ENCODE results near the gene MSLN. TPM values are rescaled to one million over a fixed set of nuclear protein-coding genes. Genes with fewer than 3 reads are reported as not detected.
A peak's percentile ranks its signal among the peaks of the same experiment; 100 is the strongest.

MSLN gene
- total RNA-seq, 4 donors from 2014 or later, result 0.79 to 5.4 (median 2.3) TPM

DNA sequence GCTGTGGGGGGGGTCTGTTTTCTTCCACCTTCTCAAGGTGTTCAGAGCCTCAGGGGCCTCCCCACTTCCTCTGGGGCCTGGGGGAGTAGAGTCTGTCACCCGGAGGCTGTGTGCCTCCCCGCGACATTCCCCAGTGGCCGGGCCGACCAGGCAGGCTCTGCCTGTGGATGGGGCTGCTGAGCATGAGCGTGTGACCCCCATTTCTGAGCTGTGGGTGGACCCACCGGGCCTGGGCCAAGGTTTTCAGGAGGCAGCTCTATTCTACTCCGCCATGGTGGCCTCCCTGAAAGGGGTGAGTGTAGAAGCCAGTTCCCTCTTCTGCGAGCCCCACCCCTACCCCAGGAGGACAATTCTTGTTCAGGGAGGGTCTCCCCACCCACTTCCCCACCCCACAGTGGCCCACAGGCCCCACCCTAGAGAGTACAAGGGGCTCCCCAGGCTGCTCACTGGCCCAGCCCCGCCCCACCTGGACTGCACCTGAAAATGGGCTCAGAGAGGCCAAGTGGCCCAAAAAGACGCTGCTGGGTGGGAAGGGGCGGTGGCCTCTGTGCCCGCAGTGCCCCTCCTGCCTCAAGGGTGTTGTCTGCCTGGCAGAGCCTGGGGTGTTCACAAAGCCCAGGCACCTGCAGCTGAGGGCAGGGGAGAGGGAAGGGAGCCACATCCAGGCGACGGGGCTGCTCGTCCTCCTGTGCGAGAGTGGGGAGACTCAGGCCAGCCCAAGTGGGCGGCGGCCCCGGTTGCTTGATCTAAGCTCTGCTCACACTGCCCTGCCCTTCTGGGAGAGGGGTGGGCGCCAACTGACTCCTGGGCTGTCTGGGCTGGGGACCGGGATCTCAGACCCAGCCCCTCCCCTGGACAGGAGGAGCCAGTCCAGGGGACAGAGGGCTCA lies 1.3 kb downstream of the MSLN start:
- TF ChIP-seq POLR2A (IDR thresholded peaks at IDR 0.05) (no peak), CTCF (IDR thresholded peaks at IDR 0.05) (no peak)
- DNase-seq, result no peak
- Histone ChIP-seq H3K36me3 (no peaks in the 10 kb centered on the region), H3K9me3 (no peaks in the 10 kb centered on the region), H3K27me3 (peaks cover 0 to 51% (median 0%) of the 10 kb centered on the region in 4 donors), H3K4me3 (no peak overlapping the region), H3K27ac (peak overlapping the region in 1 of 4 donors; percentile 49), H3K4me1 (peaks cover 7 to 47% (median 12%) of the 10 kb centered on the region in 3 donors)
- 80% methylated on average over 3 of the region's 22 CpGs; no CpG with 5 or more reads in 1 of the 2 donors for WGBS, 2 donors
- intact Hi-C loops (cut with DNase I), result no loop called here

DNA sequence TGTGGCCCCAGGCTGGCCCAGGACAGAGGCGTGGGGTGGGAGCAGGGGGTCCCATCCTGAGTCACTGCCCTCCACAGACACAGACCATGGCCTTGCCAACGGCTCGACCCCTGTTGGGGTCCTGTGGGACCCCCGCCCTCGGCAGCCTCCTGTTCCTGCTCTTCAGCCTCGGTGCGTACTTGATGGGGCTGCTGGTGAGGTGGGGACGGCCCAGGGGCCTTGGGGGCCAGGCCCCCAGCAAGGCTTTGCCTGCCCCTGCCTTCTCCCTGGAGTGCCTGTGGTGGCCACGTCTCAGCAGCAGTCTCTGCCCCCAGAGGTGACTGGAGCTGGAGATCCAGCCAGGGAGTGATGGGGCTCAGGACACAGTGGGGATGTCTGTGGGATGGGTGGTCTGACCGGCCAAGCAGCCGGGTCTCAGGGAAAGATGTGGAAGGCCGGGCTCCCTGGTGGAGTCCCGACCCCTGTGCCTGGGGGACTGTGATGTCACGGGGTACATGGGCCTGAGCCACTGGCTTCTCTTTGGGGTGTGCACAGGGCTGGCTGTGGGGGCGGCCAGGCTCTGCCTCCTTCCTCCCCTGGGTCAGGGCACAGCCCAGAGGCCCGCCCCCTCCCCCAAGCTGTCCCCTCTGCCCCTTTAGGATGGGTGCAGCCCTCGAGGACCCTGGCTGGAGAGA lies 2.2 kb downstream of the MSLN start:
- no peak for TF ChIP-seq CTCF (IDR thresholded peaks at IDR 0.05)
- no peak for TF ChIP-seq POLR2A (IDR thresholded peaks at IDR 0.05)
- H3K9me3 ChIP-seq, result no peaks in the 10 kb centered on the region
- WGBS, 2 donors, result 100% methylated on average over 1 of the region's 17 CpGs; no CpG with 5 or more reads in 1 of the 2 donors
- peaks cover 7 to 41% (median 12%) of the 10 kb centered on the region in 3 donors for H3K4me1 ChIP-seq
- H3K27ac ChIP-seq, result no peak overlapping the region
- no peaks in the 10 kb centered on the region for H3K36me3 ChIP-seq
- H3K4me3 ChIP-seq, result no peak overlapping the region
- no peak for DNase-seq
- H3K27me3 ChIP-seq, result peaks cover 0 to 51% (median 0%) of the 10 kb centered on the region in 4 donors
- intact Hi-C loops (cut with DNase I), result no loop called here

DNA sequence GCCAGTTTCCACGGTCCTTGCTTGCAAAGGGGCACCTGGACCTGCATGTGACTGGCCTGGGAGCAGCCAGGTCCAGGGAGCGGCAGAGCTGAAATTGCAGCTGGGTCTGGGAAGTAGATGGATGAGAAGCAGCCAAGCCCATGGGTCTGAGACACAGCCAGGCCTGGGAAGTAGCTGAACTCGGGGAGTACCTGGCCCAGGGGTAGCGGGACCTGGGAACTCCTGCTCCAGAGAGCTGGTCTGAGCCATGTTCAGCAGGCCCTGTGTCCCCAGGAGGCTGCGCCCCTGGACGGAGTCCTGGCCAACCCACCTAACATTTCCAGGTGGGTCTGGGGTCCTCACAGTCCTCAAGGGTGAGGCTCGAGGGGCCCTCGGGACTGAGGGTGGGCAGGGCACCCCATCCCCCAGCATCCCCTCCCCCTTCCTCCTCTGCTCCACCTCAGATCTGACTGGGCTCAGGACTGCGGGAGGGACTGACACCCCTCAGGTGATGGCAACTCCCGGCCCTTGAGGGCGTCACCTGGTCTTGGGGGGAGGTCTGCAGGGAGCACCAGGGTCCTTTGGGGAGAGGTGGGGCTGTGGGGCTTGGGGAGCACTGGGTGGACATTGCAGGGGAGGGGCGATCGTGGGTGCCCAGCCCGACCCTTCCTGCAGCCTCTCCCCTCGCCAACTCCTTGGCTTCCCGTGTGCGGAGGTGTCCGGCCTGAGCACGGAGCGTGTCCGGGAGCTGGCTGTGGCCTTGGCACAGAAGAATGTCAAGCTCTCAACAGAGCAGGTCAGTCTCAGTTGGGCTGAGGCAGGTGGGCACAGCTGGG lies 3.0 kb downstream of the MSLN start:
- 80% methylated on average over 1 of the region's 21 CpGs; no CpG with 5 or more reads in 1 of the 2 donors for WGBS, 2 donors
- Histone ChIP-seq H3K27ac (no peak overlapping the region), H3K9me3 (no peaks in the 10 kb centered on the region), H3K27me3 (peaks cover 0 to 54% (median 0%) of the 10 kb centered on the region in 4 donors), H3K4me3 (no peak overlapping the region), H3K36me3 (no peaks in the 10 kb centered on the region), H3K4me1 (peaks cover 7 to 43% (median 12%) of the 10 kb centered on the region in 3 donors)
- intact Hi-C loops (cut with DNase I), result no loop called here
- TF ChIP-seq CTCF (IDR thresholded peaks at IDR 0.05) (no peak), POLR2A (IDR thresholded peaks at IDR 0.05) (no peak)
- no peak for DNase-seq

DNA sequence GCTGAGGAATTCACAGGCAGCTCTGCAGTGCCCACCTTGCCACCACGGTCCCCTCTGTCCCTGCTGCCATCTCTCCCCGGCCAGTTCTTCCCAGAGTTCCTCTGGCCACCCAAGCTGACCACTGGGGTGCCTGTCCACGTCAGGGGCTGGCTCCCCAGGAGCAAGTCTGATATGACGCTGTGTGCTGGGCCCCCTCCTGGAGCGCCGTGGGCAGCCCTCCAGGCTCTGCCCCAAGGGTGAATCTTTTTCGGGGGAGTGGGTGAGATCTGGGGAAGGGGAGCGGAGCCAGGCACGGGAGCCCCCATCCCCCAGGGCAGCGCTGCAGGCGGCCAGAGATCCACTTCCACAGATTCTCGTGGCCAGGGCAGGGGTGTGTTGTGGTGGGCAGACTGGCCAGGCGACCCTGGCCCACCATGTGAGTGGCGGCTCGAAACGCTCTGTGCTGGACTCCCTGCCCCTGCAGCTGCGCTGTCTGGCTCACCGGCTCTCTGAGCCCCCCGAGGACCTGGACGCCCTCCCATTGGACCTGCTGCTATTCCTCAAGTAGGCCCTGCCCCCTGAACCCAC lies 3.7 kb downstream of the MSLN start:
- no peak overlapping the region for H3K27ac ChIP-seq
- no peaks in the 10 kb centered on the region for H3K36me3 ChIP-seq
- peaks cover 0 to 61% (median 0%) of the 10 kb centered on the region in 4 donors for H3K27me3 ChIP-seq
- H3K4me1 ChIP-seq, result peaks cover 7 to 40% (median 12%) of the 10 kb centered on the region in 3 donors
- DNase-seq, result no peak
- TF ChIP-seq POLR2A (IDR thresholded peaks at IDR 0.05) (no peak), CTCF (IDR thresholded peaks at IDR 0.05) (no peak)
- intact Hi-C loops (cut with DNase I), result no loop called here
- no peak overlapping the region for H3K4me3 ChIP-seq
- no peaks in the 10 kb centered on the region for H3K9me3 ChIP-seq
- WGBS, 2 donors, result 71% methylated on average over 7 of the region's 20 CpGs; no CpG with 5 or more reads in 1 of the 2 donors

All from esophagus squamous epithelium (tissue), 5 donors.